HG03108 (cell line): ENCODE results near the gene NOTUM.

Experiments
- ATAC-seq: cut with Tn5 transposase; IDR thresholded peaks from one replicate; pipeline ENCODE4 v1.9.1; 2021; ENCODE audit warnings: moderate library complexity; ENCODE audit not compliant: unreplicated experiment

Gene NOTUM

DNA sequence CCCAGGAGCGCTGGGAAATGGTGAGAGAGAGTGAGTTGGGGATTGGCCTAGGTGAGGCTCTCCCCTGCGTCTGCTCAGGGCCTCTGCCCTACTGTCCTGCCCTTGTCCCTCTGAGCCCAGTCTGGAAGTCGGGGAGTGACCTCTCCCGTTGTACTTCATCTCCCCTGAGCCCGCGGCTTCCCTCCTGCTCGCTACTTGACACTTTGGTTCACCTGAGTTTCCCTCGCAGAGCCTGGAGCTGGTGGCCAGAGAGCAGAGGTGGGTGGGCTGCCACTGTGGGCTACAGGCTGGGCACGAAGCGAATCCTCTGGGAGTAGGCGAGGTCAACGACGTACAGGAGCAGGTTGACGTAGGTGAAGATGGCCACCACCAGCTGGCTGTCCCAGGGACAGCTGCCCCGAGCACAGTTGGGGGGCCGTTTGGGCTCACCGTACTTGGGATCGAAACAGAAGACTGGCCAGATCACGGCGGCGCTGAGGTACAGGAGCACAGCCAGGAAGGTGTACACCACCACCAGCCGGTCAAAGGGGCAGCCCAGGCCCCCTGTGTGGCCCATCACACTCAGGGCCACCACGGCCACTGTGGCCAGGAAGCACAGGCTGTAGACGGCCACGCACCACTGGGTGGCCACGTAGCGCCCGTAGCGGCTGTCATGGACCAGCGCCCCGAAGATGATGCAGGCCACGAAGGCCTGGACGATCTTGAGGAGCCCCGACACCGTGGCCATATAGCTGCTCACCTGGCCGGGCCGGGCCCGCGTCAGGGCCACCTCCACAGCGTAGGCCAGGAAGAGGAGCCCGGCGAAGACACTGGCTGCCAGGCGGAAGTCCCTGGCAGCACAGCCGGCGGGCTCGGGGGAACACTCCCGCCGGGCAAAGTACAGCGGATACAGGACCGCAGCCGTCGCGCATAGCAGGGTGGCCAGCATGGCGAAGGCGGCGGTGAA is 20.2 kb downstream of the NOTUM start:
- ATAC-seq = no peak

DNA sequence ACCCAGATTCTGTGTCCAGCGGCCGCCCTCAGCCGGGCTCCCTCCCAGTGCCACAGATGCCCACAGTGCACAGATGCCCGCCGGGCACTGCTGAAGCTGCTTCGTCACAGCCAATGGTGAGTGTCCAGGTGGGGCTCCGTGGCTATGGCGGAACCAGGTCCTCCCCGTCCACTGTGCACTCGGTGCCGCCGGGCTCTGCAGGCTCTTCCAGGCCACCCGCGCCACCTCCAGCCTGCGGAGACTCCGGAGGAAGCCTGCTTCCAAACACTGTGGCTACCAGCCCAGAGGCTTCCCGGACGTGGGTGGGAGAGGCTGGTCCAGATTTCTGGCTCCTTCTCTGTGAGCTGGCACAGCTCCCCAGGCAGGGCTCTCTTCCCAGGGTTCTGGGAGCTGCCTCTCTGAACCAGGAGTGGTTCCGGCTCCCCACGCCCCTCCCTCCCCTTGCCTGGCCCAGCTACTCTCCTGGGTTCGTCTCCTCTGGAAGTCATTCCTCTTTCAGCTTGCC is 21.1 kb downstream of the NOTUM start:
- no peak for ATAC-seq

GRCh38 chr17:81939218-81939617 is 21.8 kb downstream of the NOTUM start:
- ATAC-seq = no peak

- ATAC-seq = no peak
These were observed 25.3 kb downstream of the NOTUM start for GRCh38 chr17:81935709-81936084.

- no peak for ATAC-seq
These were observed 25.9 kb downstream of the NOTUM start for GRCh38 chr17:81934850-81935708.

GRCh38 chr17:81934098-81934757 is 26.8 kb downstream of the NOTUM start:
- no peak for ATAC-seq

DNA sequence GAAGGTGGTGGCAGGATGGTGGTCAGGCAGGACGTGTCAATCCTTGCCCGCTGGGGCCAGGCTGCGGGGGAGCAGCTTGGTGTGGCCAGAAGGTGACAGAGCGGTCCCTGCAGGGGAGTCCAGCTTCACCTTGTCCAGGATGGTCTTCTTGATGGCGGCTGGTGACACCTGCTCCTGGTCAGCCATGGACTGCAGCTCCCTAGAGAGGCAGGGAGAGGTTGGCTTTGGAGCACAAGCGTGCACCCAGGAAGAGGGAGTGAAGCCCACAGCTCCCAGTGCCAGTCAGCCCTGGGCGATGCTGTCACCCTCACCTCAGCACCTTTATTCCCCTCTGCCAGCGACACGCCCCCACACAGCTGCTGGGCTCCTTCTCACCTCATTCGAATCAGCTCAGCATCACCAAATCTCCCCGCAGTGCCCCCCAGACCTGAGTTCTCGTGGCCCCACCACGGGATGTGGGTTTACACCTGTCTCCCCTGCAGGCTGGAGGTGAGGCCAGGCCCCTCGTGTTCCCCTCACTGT is 27.7 kb downstream of the NOTUM start:
- ATAC-seq = no peak

GRCh38 chr17:81932333-81932983 is 28.5 kb downstream of the NOTUM start:
- ATAC-seq = no peak

- no peak for ATAC-seq
These were observed 29.2 kb downstream of the NOTUM start for GRCh38 chr17:81931557-81932332.

DNA sequence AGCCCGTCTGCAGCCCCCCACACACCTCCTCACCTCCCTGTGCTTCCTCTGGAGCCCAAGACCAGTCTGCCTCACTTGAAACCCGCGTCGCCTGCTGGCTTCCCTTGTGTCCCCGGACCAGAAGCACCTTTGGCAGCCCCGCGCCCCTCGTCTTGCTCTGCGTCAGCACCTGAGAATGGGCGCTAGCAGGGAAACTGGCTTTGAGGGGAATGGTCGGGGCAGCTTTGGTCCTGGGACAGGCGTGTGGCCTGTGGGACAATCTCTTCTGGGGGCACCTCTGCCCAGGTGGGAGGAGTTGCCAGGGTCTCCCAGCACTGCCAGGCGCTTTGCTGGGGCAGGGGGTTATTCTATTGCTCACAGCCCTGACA is 29.8 kb downstream of the NOTUM start:
- ATAC-seq = no peak

DNA sequence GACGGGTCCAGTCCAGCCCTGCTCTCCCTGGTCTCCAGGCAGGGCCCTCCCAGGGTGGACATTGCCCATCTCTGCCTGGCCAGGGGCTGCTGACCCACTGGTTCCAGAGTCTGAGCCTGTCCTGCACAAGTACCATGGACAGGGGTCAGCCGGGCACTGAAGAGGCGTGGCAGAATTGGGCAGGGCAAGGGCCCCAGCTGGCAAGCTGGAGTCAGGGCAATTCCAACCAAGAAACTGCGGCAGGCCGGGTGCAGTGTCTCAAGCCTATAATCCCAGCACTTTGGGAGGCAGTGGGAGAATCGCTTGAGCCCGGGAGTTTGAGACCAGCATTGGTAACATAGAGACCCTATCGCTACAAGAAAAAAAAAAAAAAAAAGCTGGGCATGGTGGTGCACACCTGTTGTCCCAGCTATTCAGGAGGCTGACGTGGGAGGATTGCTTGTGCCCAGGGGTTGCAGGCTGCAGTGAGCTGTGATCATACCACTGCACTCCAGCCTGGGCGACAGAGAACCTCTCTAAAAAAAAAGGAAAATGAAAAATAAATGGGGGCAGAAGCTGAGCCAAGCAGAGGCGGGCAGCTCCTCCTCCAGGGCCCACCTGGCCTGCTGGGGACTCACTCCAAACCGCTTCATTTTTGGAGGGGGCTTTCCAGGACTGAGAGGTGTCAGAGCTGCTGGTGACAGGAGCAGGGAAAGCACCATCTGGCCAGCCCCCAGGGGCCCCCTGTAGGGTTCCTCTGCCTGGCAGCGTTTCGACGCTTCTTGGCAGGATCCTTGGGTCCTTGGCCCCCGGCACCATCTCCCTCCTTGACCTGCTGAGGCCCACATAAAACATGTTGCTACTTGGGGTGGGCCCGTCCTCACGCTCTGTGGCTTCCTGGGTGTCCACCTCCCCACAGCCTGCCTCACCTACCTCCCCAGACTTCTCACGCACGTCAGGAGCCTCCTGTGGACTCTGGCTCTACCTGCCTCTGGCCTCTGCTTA is 30.6 kb downstream of the NOTUM start:
- no peak for ATAC-seq

DNA sequence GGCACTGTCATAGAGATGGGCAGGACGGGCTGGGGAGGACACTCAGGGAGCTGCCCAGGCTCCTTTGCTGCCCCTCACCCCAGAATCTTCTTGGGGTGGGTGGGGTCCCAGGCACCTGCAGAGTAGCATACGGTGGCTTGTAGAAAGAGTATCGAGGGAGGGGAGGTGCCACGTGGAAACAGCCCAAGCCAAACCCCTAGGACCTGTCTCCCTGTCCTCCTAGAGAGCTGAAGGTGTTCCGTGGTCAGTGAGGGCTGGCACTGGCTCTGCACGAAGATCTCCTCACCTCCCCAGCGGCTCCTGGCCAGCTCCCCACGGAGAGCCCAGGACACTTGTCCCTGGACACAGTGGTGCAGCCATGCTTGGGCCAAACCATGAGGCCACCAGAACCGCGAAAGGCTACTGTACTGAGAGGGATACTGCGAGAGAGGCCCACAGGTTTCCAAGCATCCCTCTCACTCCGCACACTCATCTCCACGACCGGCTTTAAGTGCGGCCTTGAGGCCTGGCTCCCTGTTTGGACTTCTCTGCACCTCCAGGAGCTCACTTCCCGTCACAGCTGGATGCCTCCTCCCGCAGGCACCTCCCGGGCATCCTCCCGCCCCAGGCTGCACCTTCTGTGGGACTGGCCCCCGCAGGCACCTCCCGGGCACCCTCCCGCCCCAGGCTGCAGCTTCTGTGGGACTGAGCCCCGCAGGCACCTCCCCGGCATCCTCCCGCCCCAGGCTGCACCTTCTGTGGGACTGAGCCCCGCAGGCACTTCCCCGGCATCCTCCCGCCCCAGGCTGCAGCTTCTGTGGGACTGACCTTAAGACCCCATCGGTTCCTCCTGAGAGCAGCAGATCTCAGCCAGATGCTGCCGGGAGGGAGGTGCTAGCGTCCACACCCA is 31.5 kb downstream of the NOTUM start:
- no peak for ATAC-seq

- no peak for ATAC-seq
These were observed 32.3 kb downstream of the NOTUM start for GRCh38 chr17:81928544-81929252.

- peak; percentile 39 for ATAC-seq
These were observed 33.1 kb downstream of the NOTUM start, which contains the start of gene MAFG for GRCh38 chr17:81927653-81928543. TSS of gene MAFG (minus strand) at chr17:81927735. CDS start at chr17:81923185, 4,550 bp downstream.

DNA sequence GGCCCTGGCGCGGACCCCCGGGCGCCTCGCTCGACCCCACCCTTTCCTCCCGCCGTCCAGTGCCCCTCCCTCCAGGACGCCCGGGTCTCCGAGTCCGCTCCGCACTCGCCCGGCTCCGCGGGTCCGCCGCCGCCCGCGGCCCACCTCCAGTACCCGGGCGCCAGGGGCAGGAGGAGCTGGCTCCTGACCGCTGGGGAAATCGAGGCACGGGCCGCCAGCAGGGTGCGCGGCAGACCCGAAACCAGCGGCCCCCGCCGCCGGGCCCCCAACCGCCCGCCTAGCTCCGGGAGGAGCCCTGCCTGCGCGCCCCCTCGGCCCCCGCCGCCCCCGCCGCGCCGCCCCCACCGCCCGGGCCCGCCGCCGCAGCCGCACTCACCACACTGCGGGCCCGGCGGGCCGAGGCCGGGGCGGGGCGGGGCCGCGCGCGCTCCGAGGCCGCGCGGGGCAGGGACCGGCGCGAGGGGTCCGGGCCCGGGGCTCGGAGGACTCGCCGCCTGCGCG is 33.8 kb downstream of the NOTUM start:
- ATAC-seq = peak; percentile 7
